ENCODE data around the gene UBL4A. TPM values are rescaled to one million over a fixed set of nuclear protein-coding genes. Genes with fewer than 3 reads are reported as not detected.

UBL4A gene
- polyA plus RNA-seq (2011; rRNA removed) (26.4 and 30.8 TPM in 2 replicates), polyA plus RNA-seq (2017; fragmentation: RNase III; extraction: RNeasy Plus Mini Kit Qiagen cat#74134 plus additional on column Dnase treatment) (34.6 to 37.7 TPM (median 36.9 TPM) in 3 replicates), polyA minus RNA-seq (2011; rRNA and poly(A)+ RNA removed) (34.8 and 35.5 TPM in 2 replicates)
- polyA plus RNA-seq (2012; cell fraction: cytosol; rRNA removed) = 41.9 and 51.0 TPM in 2 replicates
- 26.9 and 33.9 TPM in 2 replicates for polyA plus RNA-seq (2012; cell fraction: nucleus; rRNA removed)

DNA sequence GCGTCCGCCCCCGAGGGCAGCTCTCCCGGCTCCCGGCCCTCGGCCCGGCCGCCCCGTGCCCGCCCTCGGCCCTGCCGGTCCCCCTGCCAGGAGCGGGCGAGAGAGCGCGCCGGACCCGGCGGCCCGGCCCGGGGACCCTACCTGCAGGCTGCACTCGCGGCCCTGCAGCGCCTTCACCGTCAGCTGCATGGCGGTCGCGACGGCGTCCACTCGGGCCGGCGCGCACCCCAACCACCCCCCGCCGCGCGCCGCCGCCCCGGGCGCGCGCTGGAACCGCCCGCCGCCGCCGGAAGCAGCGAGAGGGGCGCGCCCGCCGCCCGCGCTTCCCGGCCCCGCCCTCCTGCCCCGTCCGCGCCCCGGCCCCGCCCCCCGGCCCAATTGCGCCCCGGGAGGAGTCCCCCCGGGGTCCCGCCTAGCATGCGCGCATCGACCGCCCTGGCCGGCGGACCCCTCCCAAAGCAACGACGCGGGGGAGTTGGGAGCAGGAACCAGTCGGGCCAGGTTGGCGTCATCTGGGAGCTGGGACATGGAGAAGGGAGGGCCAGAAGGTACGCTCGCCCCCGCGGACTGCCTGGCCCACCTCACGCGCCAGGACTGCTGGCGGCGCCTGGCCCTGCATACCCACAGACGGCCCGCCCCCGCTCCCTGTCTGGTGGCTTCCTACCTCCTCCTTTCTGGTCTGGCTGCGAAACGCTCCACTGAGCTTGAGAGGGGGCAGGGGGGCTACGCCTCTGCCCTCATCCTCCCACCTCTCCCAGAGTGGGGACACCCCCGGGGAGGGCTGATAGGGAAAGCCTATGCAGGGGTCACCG is at the start of gene UBL4A:
Gene UBL4A, minus strand, starts transcription at position 220 of the 812 bp plus-strand sequence. Its CDS starts 31 bp downstream, at position 189.
- TF ChIP-seq FOSL2 (IDR thresholded peaks at IDR 0.05) = no peak
- TF ChIP-seq FOSL2 (CRISPR knock-in tag; IDR thresholded peaks at IDR 0.05) = no peak
- TF ChIP-seq ZC3H11A (IDR thresholded peaks at IDR 0.05) = no peak
- TF ChIP-seq, protein P1, sequence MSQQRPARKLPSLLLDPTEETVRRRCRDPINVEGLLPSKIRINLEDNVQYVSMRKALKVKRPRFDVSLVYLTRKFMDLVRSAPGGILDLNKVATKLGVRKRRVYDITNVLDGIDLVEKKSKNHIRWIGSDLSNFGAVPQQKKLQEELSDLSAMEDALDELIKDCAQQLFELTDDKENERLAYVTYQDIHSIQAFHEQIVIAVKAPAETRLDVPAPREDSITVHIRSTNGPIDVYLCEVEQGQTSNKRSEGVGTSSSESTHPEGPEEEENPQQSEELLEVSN (IDR thresholded peaks at IDR 0.05; ENCODE audit: borderline replicate concordance, low read depth) = 0 out of 2 replicates have a peak, but pooled peaks have one; percentile 27
- TF ChIP-seq FOXS1 (CRISPR knock-in tag; IDR thresholded peaks at IDR 0.05) = no peak
- peak in 1 of 2 experiments; percentile 46; a peak in 2 of 5 replicates for TF ChIP-seq JUN (IDR thresholded peaks at IDR 0.05)
- TF ChIP-seq ESRRA (IDR thresholded peaks at IDR 0.05; ENCODE audit: borderline replicate concordance, low read length) = no peak
- TF ChIP-seq POLR2A (IDR thresholded peaks at IDR 0.05; ENCODE audit: low read length) = peak; percentile 41; the same call in 1 of the 2 replicates
- TF ChIP-seq HOXB13 (CRISPR knock-in tag; IDR thresholded peaks at IDR 0.05; ENCODE audit: low read depth) = no peak
- TF ChIP-seq, protein P2, sequence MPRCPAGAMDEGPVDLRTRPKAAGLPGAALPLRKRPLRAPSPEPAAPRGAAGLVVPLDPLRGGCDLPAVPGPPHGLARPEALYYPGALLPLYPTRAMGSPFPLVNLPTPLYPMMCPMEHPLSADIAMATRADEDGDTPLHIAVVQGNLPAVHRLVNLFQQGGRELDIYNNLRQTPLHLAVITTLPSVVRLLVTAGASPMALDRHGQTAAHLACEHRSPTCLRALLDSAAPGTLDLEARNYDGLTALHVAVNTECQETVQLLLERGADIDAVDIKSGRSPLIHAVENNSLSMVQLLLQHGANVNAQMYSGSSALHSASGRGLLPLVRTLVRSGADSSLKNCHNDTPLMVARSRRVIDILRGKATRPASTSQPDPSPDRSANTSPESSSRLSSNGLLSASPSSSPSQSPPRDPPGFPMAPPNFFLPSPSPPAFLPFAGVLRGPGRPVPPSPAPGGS (IDR thresholded peaks at IDR 0.05) = no peak
- no peak for TF ChIP-seq TFCP2L1 (CRISPR knock-in tag; IDR thresholded peaks at IDR 0.05)
- TF ChIP-seq SREBF2 (IDR thresholded peaks at IDR 0.05) = no peak
- TF ChIP-seq EHF (CRISPR knock-in tag; IDR thresholded peaks at IDR 0.05) = no peak
- no peak for TF ChIP-seq NFE2L2 (conservative IDR thresholded peaks at IDR 0.05; ENCODE audit: low read length)
- TF ChIP-seq, protein P3, sequence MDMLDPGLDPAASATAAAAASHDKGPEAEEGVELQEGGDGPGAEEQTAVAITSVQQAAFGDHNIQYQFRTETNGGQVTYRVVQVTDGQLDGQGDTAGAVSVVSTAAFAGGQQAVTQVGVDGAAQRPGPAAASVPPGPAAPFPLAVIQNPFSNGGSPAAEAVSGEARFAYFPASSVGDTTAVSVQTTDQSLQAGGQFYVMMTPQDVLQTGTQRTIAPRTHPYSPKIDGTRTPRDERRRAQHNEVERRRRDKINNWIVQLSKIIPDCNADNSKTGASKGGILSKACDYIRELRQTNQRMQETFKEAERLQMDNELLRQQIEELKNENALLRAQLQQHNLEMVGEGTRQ (IDR thresholded peaks at IDR 0.05) = no peak
- TF ChIP-seq GATA3 (IDR thresholded peaks at IDR 0.05; ENCODE audit: borderline replicate concordance) = no peak
- no peak for TF ChIP-seq EP300 (IDR thresholded peaks at IDR 0.05)
- no peak for TF ChIP-seq RARB (CRISPR knock-in tag; IDR thresholded peaks at IDR 0.05)
- TF ChIP-seq, protein P4, sequence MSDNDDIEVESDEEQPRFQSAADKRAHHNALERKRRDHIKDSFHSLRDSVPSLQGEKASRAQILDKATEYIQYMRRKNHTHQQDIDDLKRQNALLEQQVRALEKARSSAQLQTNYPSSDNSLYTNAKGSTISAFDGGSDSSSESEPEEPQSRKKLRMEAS (IDR thresholded peaks at IDR 0.05) = peak; percentile 29; the same call in 1 of the 2 replicates
- peak within 1 kb of the TSS; percentile 98 for H3K4me3 ChIP-seq
- peaks cover 30% of the 10 kb centered on the region for H3K4me1 ChIP-seq
- ChIA-PET POLR2A (interaction anchor here (0.6 to 0.7 kb wide), 3 partner anchors 12 to 89 kb away, joined by 3 to 6 read pairs (median 3); partner anchors contain the start of gene RPL10), CTCF (interaction anchor here (0.6 to 1.4 kb wide), 4 partner anchors 10 to 113 kb away, joined by 3 to 4 read pairs (median 3); no protein-coding TSS in a partner anchor)
- whole genome bisulfite sequencing (ENCODE audit: missing lambda C conversion rate) = 0% methylated on average over 1 of the region's 95 CpGs
- H3K4me2 ChIP-seq = peak within 1 kb of the TSS; percentile 98
- no peaks in the 10 kb centered on the region for H3K9me3 ChIP-seq
- peak within 1 kb of the TSS; percentile 97 to 98 for H3K27ac ChIP-seq
- DNase-seq (ENCODE audit: low read depth in 1 of 2, low spot score in 1 of 2) (peak; percentile 26 to 33), ATAC-seq (peak; percentile 17 to 25; a peak in 4 of 6 replicates), FAIRE-seq (no peak)

- Histone ChIP-seq H3K9me3 (no peaks in the 10 kb centered on the region), H3K4me3 (no peak overlapping the region), H3K27ac (peak overlapping the region; percentile 98 to 100), H3K4me2 (peak overlapping the region; percentile 90), H3K4me1 (peaks cover 100% of the 10 kb centered on the region)
- no peak for TF ChIP-seq RARB (CRISPR knock-in tag; IDR thresholded peaks at IDR 0.05)
- no peak for TF ChIP-seq JUN (IDR thresholded peaks at IDR 0.05)
- TF ChIP-seq, protein P5, sequence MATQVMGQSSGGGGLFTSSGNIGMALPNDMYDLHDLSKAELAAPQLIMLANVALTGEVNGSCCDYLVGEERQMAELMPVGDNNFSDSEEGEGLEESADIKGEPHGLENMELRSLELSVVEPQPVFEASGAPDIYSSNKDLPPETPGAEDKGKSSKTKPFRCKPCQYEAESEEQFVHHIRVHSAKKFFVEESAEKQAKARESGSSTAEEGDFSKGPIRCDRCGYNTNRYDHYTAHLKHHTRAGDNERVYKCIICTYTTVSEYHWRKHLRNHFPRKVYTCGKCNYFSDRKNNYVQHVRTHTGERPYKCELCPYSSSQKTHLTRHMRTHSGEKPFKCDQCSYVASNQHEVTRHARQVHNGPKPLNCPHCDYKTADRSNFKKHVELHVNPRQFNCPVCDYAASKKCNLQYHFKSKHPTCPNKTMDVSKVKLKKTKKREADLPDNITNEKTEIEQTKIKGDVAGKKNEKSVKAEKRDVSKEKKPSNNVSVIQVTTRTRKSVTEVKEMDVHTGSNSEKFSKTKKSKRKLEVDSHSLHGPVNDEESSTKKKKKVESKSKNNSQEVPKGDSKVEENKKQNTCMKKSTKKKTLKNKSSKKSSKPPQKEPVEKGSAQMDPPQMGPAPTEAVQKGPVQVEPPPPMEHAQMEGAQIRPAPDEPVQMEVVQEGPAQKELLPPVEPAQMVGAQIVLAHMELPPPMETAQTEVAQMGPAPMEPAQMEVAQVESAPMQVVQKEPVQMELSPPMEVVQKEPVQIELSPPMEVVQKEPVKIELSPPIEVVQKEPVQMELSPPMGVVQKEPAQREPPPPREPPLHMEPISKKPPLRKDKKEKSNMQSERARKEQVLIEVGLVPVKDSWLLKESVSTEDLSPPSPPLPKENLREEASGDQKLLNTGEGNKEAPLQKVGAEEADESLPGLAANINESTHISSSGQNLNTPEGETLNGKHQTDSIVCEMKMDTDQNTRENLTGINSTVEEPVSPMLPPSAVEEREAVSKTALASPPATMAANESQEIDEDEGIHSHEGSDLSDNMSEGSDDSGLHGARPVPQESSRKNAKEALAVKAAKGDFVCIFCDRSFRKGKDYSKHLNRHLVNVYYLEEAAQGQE (IDR thresholded peaks at IDR 0.05) = no peak
- DNase-seq (ENCODE audit: low read depth in 1 of 2, low spot score in 1 of 2) (no peak), ATAC-seq (peak in 1 of 2 experiments; percentile 1; a peak in 1 of 6 replicates), FAIRE-seq (no peak)
- WGBS (ENCODE audit: missing lambda C conversion rate) = 39% methylated on average over 6 of the region's 9 CpGs
- POLR2A ChIA-PET = no interaction called here
- CTCF ChIA-PET = interaction anchor here (0.6 to 6.4 kb wide), 10 partner anchors 7 to 226 kb away, joined by 3 to 55 read pairs (median 4); partner anchors contain the start of gene FLNA
These were observed 49.5 kb upstream of the UBL4A start for GRCh38 chrX:154535892-154536291.

All from A549 (cell line).